HEK293 (cell line): ENCODE data around the gene IGLON5.
A peak's percentile ranks its signal among the peaks of the same experiment; 100 is the strongest.

Source experiments
- CTCF ChIA-PET: fragments of 350-600 bp; formaldehyde crosslinking; extraction: SDS; loops from one replicate; lab custom pipeline; 2021; ENCODE audit warnings: antibody characterized with exemption; lab: Yijun Ruan, JAX
- POLR2A ChIA-PET: fragments of 300-600 bp; formaldehyde crosslinking; extraction: SDS; loops from one replicate; lab custom pipeline; 2020; ENCODE audit warnings: antibody characterized with exemption, inconsistent platforms; lab: Yijun Ruan, JAX
- H3K27ac ChIP-seq: fragments of 200-500 bp; sonication (Bioruptor generic); 2 replicates; pipeline ENCODE4 v1.5.1; 2014; ENCODE audit warnings: low read depth, low read length, control low read depth, inconsistent platforms; ENCODE audit errors: extremely low read depth
- H3K36me3 ChIP-seq, 2 experiments: fragments of 200-500 bp in 1 of 2; sonication (Bioruptor generic) in 1 of 2; 1 replicate in 1 of 2; 2 replicates in 1 of 2; pipeline ENCODE4 v1.5.1; 2014 to 2017; ENCODE audit warnings: inconsistent platforms in 2 of 2, low read length in 2 of 2; ENCODE audit not compliant: control insufficient read depth in 2 of 2, insufficient read depth in 1 of 2
- H3K4me1 ChIP-seq: fragments of 200-500 bp; sonication (Bioruptor generic); 2 replicates; pipeline ENCODE4 v1.5.1; 2014; ENCODE audit warnings: mild to moderate bottlenecking, low read length, inconsistent platforms; ENCODE audit not compliant: control insufficient read depth, insufficient read depth
- H3K4me3 ChIP-seq: 2 replicates; pipeline ENCODE4 v1.5.1; 2011; ENCODE audit warnings: low read depth, mild to moderate bottlenecking, control low read depth, low read length, moderate library complexity
- H3K9me3 ChIP-seq: fragments of 200-500 bp; sonication (Bioruptor generic); 2 replicates; pipeline ENCODE4 v1.5.1; 2014; ENCODE audit warnings: low read depth, low read length, inconsistent platforms; ENCODE audit not compliant: control insufficient read depth, insufficient read depth
- SP2 ChIP-seq: fragments of 450-650 bp; formaldehyde crosslinking; IDR thresholded peaks from 2 replicates; pipeline ENCODE4 v1.5.1; 2016; ENCODE audit warnings: missing biosample characterization, missing genetic modification characterization
- ZFHX2 ChIP-seq: fragments of 450-650 bp; formaldehyde crosslinking; conservative IDR thresholded peaks from 2 replicates; pipeline ENCODE4 v1.5.1; 2016; ENCODE audit warnings: missing biosample characterization, missing genetic modification characterization
- ZFP3 ChIP-seq: fragments of 450-650 bp; formaldehyde crosslinking; IDR thresholded peaks from 2 replicates; pipeline ENCODE4 v1.5.1; 2016; ENCODE audit warnings: low read depth, missing biosample characterization, missing genetic modification characterization
- ZNF37A ChIP-seq: fragments of 450-650 bp; IDR thresholded peaks from 2 replicates; pipeline ENCODE4 v1.5.1; 2018; ENCODE audit warnings: missing biosample characterization, missing genetic modification characterization
- ZNF654 ChIP-seq: fragments of 450-650 bp; formaldehyde crosslinking; IDR thresholded peaks from 2 replicates; pipeline ENCODE4 v1.5.1; 2016; ENCODE audit warnings: low read depth, missing biosample characterization, missing genetic modification characterization
- TF ChIP-seq, protein P1 (sequence below): IDR thresholded peaks from 2 replicates; pipeline ENCODE4 v1.6.1; 2011; ENCODE audit warnings: mild to moderate bottlenecking, low read depth, low read length, borderline replicate concordance
- TF ChIP-seq, protein P2 (sequence below): fragments of 450-650 bp; IDR thresholded peaks from 2 replicates; pipeline ENCODE4 v1.5.1; 2018; ENCODE audit warnings: missing biosample characterization, missing genetic modification characterization
- TF ChIP-seq, protein P3 (sequence below): fragments of 450-650 bp; formaldehyde crosslinking; conservative IDR thresholded peaks from 2 replicates; pipeline ENCODE4 v1.5.1; 2016; ENCODE audit warnings: low read depth, missing biosample characterization, missing genetic modification characterization

The IGLON5 gene

DNA sequence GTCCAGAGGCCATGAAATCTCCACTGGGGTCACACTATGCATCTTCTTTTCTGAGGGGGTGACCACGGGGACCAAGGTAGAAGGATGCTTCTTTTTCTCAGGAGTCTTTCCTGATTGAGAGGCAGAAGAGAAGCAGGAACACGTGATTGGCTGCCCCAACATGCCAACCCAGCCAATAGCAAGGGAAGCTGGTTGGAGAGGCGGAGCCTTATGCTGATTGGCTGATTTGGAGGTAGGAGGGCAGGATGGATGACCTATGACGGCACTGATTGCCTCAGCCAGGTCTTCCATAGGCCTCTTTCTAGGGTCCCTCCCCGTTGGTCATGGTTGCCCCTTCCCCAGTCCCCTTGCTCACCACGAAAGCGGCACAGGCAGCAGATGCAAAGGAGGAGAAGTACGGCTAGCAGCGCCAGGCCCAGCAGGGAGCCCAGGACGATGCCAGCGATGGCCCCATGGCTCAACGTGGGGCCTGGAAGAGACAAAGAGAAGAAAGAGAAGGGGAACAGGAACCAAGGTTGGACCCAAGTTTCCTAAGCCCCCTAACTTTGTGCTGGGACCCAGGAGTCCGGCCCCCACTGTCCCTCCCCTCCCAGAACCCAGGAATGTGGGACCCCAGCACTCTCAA lies 22.5 kb downstream of the IGLON5 start:
- POLR2A ChIA-PET: interaction anchor here (2.0 kb wide), 1 partner anchor 34 kb away, joined by 4 read pairs; no protein-coding TSS in a partner anchor
- Histone ChIP-seq H3K4me1 (no peaks in the 10 kb centered on the region), H3K36me3 (no peaks in the 10 kb centered on the region), H3K27ac (no peak overlapping the region), H3K4me3 (no peak overlapping the region), H3K9me3 (no peaks in the 10 kb centered on the region)
- no peak for TF ChIP-seq ZNF654 (tag by site-specific recombination)
- TF ChIP-seq, protein P1, sequence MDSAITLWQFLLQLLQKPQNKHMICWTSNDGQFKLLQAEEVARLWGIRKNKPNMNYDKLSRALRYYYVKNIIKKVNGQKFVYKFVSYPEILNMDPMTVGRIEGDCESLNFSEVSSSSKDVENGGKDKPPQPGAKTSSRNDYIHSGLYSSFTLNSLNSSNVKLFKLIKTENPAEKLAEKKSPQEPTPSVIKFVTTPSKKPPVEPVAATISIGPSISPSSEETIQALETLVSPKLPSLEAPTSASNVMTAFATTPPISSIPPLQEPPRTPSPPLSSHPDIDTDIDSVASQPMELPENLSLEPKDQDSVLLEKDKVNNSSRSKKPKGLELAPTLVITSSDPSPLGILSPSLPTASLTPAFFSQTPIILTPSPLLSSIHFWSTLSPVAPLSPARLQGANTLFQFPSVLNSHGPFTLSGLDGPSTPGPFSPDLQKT: no peak
- TF ChIP-seq SP2 (tag by site-specific recombination): 0 out of 2 replicates have a peak, but pooled peaks have one; percentile 19
- TF ChIP-seq, all 188 proteins: peak for 1
- CTCF ChIA-PET: interaction anchor here (0.6 to 1.4 kb wide), 2 partner anchors 73 to 140 kb away, joined by 5 read pairs; no protein-coding TSS in a partner anchor

DNA sequence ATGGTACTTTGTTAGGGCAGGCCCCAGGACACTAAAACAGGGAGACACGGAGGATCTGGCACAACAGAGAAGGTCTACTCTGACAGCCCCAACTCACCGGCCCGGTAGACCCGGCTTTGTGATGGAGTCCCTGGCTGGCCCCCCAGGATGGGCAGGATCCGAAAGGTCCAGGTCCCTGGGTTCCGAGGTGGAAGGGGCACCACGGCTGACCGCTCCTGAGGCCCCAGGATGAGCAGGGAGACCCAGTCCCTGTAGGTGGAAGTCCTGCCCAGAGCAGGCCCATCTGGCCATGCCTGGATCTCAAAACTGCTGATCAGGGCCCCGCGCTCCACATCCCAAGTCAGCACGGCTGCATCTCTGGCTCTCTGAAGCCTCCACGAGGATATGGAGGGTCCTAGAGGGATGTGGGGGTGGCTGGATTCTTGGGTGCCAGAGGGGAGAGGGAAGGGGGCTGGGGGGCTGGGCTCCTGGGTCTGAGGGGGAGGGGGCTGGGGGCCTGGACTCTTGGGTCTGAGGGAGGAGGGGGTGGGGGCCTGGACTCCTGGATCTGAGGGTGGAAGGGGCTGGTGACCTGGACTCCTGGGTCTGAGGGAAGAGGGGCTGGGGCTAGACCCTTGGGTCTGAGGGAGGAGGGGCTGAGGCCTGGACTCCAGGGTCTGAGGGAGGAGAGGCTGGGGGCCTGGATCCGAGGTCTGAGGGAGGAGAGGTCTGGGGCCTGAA lies 25.9 kb downstream of the IGLON5 start:
- POLR2A ChIA-PET: interaction anchor here (0.6 kb wide), 1 partner anchor 33 kb away, joined by 3 read pairs; no protein-coding TSS in a partner anchor
- Histone ChIP-seq H3K36me3 (no peaks in the 10 kb centered on the region), H3K4me3 (no peak overlapping the region), H3K9me3 (no peaks in the 10 kb centered on the region)
- no peak for TF ChIP-seq ZFHX2 (tag by site-specific recombination)
- no peak for TF ChIP-seq ZFP3 (tag by site-specific recombination)
- TF ChIP-seq, protein P2, sequence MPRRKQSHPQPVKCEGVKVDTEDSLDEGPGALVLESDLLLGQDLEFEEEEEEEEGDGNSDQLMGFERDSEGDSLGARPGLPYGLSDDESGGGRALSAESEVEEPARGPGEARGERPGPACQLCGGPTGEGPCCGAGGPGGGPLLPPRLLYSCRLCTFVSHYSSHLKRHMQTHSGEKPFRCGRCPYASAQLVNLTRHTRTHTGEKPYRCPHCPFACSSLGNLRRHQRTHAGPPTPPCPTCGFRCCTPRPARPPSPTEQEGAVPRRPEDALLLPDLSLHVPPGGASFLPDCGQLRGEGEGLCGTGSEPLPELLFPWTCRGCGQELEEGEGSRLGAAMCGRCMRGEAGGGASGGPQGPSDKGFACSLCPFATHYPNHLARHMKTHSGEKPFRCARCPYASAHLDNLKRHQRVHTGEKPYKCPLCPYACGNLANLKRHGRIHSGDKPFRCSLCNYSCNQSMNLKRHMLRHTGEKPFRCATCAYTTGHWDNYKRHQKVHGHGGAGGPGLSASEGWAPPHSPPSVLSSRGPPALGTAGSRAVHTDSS (tag by site-specific recombination): no peak
- TF ChIP-seq, all 188 proteins: peak for 0
- Histone ChIP-seq H3K4me1 (0 out of 2 replicates have a peak, but pooled peaks cover 8% of the 10 kb centered on the region), H3K27ac (no peak overlapping the region)
- CTCF ChIA-PET: interaction anchor here (0.6 to 3.1 kb wide), 10 partner anchors 13 to 320 kb away, joined by 3 to 16 read pairs (median 4); no protein-coding TSS in a partner anchor

DNA sequence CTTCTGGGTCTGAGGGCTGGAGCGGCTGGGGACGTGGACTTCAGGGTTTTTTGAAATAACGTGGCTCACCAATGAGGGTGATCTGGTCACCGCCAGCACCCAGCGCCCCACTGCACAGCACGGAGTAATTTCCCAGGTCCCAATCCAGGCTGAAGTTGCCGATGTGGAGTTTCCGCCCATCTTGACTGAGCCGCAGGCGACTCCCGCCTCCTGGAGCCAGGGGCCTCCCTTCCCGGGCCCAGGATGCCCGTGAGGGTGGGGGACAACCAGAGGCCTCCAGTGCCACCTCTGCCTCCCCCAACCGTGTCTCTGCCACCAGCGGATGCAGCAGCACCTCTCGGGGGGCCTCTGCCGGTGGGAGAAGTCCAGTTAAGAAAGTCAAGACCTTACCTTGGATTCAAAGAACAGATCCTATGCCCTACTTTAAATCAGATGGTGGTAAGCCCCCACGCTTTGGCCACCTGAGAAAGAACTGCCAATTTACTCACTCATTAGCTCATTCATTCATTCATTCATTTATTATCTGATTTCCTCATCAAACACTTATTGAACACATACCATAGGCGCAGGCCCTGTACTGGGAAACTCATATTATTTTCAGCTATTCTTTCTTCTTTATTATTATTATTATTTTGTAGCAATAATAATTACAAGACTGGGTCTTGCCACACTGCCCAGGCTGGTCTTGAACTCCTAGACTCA lies 26.6 kb downstream of the IGLON5 start:
- CTCF ChIA-PET: interaction anchor here (0.6 to 3.1 kb wide), 29 partner anchors 9 to 333 kb away, joined by 3 to 16 read pairs (median 3); partner anchors contain the start of genes NKG7 and SIGLEC10
- POLR2A ChIA-PET: no interaction called here
- TF ChIP-seq, protein P3, sequence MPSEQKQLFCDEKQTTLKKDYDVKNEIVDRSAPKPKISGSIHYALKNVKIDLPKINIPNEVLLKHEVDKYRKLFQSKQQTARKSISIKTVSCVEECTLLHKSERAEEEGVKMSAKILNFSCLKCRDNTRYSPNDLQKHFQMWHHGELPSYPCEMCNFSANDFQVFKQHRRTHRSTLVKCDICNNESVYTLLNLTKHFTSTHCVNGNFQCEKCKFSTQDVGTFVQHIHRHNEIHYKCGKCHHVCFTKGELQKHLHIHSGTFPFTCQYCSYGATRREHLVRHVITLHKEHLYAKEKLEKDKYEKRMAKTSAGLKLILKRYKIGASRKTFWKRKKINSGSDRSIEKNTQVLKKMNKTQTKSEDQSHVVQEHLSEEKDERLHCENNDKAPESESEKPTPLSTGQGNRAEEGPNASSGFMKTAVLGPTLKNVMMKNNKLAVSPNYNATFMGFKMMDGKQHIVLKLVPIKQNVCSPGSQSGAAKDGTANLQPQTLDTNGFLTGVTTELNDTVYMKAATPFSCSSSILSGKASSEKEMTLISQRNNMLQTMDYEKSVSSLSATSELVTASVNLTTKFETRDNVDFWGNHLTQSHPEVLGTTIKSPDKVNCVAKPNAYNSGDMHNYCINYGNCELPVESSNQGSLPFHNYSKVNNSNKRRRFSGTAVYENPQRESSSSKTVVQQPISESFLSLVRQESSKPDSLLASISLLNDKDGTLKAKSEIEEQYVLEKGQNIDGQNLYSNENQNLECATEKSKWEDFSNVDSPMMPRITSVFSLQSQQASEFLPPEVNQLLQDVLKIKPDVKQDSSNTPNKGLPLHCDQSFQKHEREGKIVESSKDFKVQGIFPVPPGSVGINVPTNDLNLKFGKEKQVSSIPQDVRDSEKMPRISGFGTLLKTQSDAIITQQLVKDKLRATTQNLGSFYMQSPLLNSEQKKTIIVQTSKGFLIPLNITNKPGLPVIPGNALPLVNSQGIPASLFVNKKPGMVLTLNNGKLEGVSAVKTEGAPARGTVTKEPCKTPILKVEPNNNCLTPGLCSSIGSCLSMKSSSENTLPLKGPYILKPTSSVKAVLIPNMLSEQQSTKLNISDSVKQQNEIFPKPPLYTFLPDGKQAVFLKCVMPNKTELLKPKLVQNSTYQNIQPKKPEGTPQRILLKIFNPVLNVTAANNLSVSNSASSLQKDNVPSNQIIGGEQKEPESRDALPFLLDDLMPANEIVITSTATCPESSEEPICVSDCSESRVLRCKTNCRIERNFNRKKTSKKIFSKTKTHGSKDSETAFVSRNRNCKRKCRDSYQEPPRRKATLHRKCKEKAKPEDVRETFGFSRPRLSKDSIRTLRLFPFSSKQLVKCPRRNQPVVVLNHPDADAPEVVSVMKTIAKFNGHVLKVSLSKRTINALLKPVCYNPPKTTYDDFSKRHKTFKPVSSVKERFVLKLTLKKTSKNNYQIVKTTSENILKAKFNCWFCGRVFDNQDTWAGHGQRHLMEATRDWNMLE (tag by site-specific recombination): no peak
- TF ChIP-seq ZNF37A (tag by site-specific recombination): no peak
- no peak overlapping the region for H3K4me3 ChIP-seq
- H3K9me3 ChIP-seq: no peaks in the 10 kb centered on the region
- H3K36me3 ChIP-seq: no peaks in the 10 kb centered on the region
- H3K4me1 ChIP-seq: 0 out of 2 replicates have a peak, but pooled peaks cover 8% of the 10 kb centered on the region
- H3K27ac ChIP-seq: no peak overlapping the region
